K562 (cell line): ENCODE results near the gene RIPK3. TPM values are rescaled to one million over a fixed set of nuclear protein-coding genes. Genes with fewer than 3 reads are reported as not detected.
A peak's percentile ranks its signal among the peaks of the same experiment; 100 is the strongest.

ENCODE experiments used
- ATF1 ChIP-seq, 2 experiments: fragments of 450-650 bp in 1 of 2; IDR thresholded peaks; 2 replicates each; pipeline ENCODE4 v1.6.1; 2016; ENCODE audit warnings: missing compliant biosample characterization in 1 of 2, missing genetic modification characterization in 1 of 2
- ATF7 ChIP-seq: fragments of 450-650 bp; IDR thresholded peaks from 2 replicates; pipeline ENCODE4 v1.7.1; 2014; ENCODE audit warnings: mild to moderate bottlenecking, moderate library complexity
- BHLHE40 ChIP-seq: IDR thresholded peaks from 2 replicates; pipeline ENCODE4 v1.6.1; 2011; ENCODE audit warnings: low read length, improper control_type of control experiment
- BRF1 ChIP-seq: IDR thresholded peaks from 3 replicates; pipeline ENCODE4 v1.6.1; 2011; ENCODE audit warnings: borderline replicate concordance, mild to moderate bottlenecking; ENCODE audit not compliant: insufficient read length; ENCODE audit errors: extremely low read depth
- DLX4 ChIP-seq: fragments of 250-450 bp; sonication (Bioruptor Pico); IDR thresholded peaks from 2 replicates; pipeline ENCODE4 v1.6.1; 2021; ENCODE audit warnings: mild to moderate bottlenecking
- ETV5 ChIP-seq: sonication (generic); formaldehyde crosslinking; IDR thresholded peaks from 2 replicates; pipeline ENCODE4 v1.4.0; 2020; ENCODE audit warnings: low read depth, mild to moderate bottlenecking, missing genetic modification reagents
- HMG20A ChIP-seq: fragments of 450-650 bp; formaldehyde crosslinking; conservative IDR thresholded peaks from 2 replicates; pipeline ENCODE4 v1.4.0; 2020; ENCODE audit warnings: mild to moderate bottlenecking, mixed read lengths
- MEIS2 ChIP-seq: fragments of 450-650 bp; IDR thresholded peaks from 2 replicates; pipeline ENCODE4 v1.6.1; 2014; ENCODE audit warnings: mild to moderate bottlenecking; ENCODE audit not compliant: partially characterized antibody
- MXI1 ChIP-seq: IDR thresholded peaks from 2 replicates; pipeline ENCODE4 v1.6.1; 2011; ENCODE audit warnings: low read depth, mild to moderate bottlenecking, improper control_type of control experiment, low read length
- NFIC ChIP-seq: fragments of 450-650 bp; IDR thresholded peaks from 2 replicates; pipeline ENCODE4 v1.6.1; 2017; ENCODE audit warnings: mild to moderate bottlenecking, inconsistent platforms
- SMAD4 ChIP-seq: fragments of 250-450 bp; sonication (Bioruptor Pico); conservative IDR thresholded peaks from 2 replicates; pipeline ENCODE4 v1.8.0; 2021; ENCODE audit warnings: inconsistent platforms, mild to moderate bottlenecking, moderate library complexity
- SMC3 ChIP-seq: conservative IDR thresholded peaks from 2 replicates; pipeline ENCODE4 v1.6.1; 2011; ENCODE audit warnings: low read depth, low read length, improper control_type of control experiment; ENCODE audit not compliant: insufficient read depth
- USF2 ChIP-seq: sonication (generic); formaldehyde crosslinking; IDR thresholded peaks from 2 replicates; pipeline ENCODE4 v1.5.0; 2020; ENCODE audit warnings: missing genetic modification reagents
- ZNF3 ChIP-seq: fragments of 250-450 bp; sonication (Bioruptor Pico); IDR thresholded peaks from 2 replicates; pipeline ENCODE4 v1.5.0; 2021; ENCODE audit warnings: mild to moderate bottlenecking, moderate library complexity
- ZNF655 ChIP-seq: fragments of 250-450 bp; sonication (Bioruptor Pico); IDR thresholded peaks from 2 replicates; pipeline ENCODE4 v1.5.0; 2021
- polyA plus RNA-seq, 8 experiments: library from polyadenylated mRNA; depleted of rRNA in 4 of 8; stranded (reverse) in 5 of 8; unstranded in 3 of 8; fragments of >200 nt; fragmentation: Nextera tagmentation in 2 of 8; fragmentation: Illumina TruSeq in 1 of 8; extraction: Ambion mirVana in 2 of 8; extraction: Trizol in 1 of 8; gene quantifications; 2 replicates each; pipeline versions ENCODE4 v1.2.1 to v1.2.3, GENCODE V29; 2011 to 2014; ENCODE audit warnings: inconsistent platforms in 1 of 8, missing spikeins in 1 of 8
- total RNA-seq, 7 experiments: library from RNA; depleted of rRNA in 6 of 7; stranded (reverse); fragments of >200 nt in 6 of 7; fragmentation: Illumina TruSeq in 2 of 7; extraction: Trizol in 2 of 7; gene quantifications; 2 replicates each; pipeline versions ENCODE4 v1.2.1 to v1.2.3, GENCODE V29; 2011 to 2021; ENCODE audit warnings: low replicate concordance in 1 of 7
- TF ChIP-seq, protein P1 (sequence below), 2 experiments: fragments of 450-650 bp; conservative IDR thresholded peaks; 2 replicates each; pipeline ENCODE4 v1.6.1; 2017; ENCODE audit warnings: mild to moderate bottlenecking in 2 of 2, moderate library complexity in 2 of 2
- TF ChIP-seq, protein P2 (sequence below): sonication (generic); formaldehyde crosslinking; IDR thresholded peaks from 2 replicates; pipeline ENCODE4 v1.8.0; 2022; ENCODE audit warnings: mild to moderate bottlenecking, missing genetic modification reagents
- TF ChIP-seq, protein P3 (sequence below): fragments of 200-400 bp; formaldehyde crosslinking; IDR thresholded peaks from 2 replicates; pipeline ENCODE4 v1.6.1; 2017; ENCODE audit warnings: mild to moderate bottlenecking, low read depth, low read length, moderate library complexity

Gene RIPK3
- total and polyA plus RNA-seq, 9 of the 15 experiments (the other 6 are each of a cell fraction or from before 2014, with no cell fraction given): 0.03 to 0.43 (median 0.28) TPM; not detected in 3

- TF ChIP-seq MXI1 (no peak), ZNF655 (CRISPR knock-in tag) (no peak), USF2 (CRISPR knock-in tag) (peak; percentile 23; the same call in 1 of the 2 replicates), BHLHE40 (no peak), HMG20A (no peak), SMAD4 (CRISPR knock-in tag) (no peak), ATF7 (no peak), BRF1 (no peak), ATF1 (CRISPR knock-in tag; IDR thresholded peaks at IDR 0.05) (no peak), ATF1 (tag; IDR thresholded peaks at IDR 0.05) (0 out of 2 replicates have a peak, but pooled peaks have one; percentile 17), ZNF3 (no peak), MEIS2 (peak; percentile 36), NFIC (peak; percentile 35), SMC3 (no peak), ETV5 (no peak), DLX4 (CRISPR knock-in tag) (no peak)
- TF ChIP-seq, protein P1, sequence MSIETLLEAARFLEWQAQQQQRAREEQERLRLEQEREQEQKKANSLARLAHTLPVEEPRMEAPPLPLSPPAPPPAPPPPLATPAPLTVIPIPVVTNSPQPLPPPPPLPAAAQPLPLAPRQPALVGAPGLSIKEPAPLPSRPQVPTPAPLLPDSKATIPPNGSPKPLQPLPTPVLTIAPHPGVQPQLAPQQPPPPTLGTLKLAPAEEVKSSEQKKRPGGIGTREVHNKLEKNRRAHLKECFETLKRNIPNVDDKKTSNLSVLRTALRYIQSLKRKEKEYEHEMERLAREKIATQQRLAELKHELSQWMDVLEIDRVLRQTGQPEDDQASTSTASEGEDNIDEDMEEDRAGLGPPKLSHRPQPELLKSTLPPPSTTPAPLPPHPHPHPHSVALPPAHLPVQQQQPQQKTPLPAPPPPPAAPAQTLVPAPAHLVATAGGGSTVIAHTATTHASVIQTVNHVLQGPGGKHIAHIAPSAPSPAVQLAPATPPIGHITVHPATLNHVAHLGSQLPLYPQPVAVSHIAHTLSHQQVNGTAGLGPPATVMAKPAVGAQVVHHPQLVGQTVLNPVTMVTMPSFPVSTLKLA (conservative IDR thresholded peaks at IDR 0.05): peak in 1 of 2 experiments; percentile 35; a peak in 1 of 4 replicates
- TF ChIP-seq, protein P2, sequence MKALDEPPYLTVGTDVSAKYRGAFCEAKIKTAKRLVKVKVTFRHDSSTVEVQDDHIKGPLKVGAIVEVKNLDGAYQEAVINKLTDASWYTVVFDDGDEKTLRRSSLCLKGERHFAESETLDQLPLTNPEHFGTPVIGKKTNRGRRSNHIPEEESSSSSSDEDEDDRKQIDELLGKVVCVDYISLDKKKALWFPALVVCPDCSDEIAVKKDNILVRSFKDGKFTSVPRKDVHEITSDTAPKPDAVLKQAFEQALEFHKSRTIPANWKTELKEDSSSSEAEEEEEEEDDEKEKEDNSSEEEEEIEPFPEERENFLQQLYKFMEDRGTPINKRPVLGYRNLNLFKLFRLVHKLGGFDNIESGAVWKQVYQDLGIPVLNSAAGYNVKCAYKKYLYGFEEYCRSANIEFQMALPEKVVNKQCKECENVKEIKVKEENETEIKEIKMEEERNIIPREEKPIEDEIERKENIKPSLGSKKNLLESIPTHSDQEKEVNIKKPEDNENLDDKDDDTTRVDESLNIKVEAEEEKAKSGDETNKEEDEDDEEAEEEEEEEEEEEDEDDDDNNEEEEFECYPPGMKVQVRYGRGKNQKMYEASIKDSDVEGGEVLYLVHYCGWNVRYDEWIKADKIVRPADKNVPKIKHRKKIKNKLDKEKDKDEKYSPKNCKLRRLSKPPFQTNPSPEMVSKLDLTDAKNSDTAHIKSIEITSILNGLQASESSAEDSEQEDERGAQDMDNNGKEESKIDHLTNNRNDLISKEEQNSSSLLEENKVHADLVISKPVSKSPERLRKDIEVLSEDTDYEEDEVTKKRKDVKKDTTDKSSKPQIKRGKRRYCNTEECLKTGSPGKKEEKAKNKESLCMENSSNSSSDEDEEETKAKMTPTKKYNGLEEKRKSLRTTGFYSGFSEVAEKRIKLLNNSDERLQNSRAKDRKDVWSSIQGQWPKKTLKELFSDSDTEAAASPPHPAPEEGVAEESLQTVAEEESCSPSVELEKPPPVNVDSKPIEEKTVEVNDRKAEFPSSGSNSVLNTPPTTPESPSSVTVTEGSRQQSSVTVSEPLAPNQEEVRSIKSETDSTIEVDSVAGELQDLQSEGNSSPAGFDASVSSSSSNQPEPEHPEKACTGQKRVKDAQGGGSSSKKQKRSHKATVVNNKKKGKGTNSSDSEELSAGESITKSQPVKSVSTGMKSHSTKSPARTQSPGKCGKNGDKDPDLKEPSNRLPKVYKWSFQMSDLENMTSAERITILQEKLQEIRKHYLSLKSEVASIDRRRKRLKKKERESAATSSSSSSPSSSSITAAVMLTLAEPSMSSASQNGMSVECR: no peak
- TF ChIP-seq, protein P3, sequence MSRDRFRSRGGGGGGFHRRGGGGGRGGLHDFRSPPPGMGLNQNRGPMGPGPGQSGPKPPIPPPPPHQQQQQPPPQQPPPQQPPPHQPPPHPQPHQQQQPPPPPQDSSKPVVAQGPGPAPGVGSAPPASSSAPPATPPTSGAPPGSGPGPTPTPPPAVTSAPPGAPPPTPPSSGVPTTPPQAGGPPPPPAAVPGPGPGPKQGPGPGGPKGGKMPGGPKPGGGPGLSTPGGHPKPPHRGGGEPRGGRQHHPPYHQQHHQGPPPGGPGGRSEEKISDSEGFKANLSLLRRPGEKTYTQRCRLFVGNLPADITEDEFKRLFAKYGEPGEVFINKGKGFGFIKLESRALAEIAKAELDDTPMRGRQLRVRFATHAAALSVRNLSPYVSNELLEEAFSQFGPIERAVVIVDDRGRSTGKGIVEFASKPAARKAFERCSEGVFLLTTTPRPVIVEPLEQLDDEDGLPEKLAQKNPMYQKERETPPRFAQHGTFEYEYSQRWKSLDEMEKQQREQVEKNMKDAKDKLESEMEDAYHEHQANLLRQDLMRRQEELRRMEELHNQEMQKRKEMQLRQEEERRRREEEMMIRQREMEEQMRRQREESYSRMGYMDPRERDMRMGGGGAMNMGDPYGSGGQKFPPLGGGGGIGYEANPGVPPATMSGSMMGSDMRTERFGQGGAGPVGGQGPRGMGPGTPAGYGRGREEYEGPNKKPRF: no peak
Observed at GRCh38 chr14:24377657-24378056, 37.9 kb upstream of the RIPK3 start (continued).
